HEK293 (cell line): Measurements from ENCODE around the gene ST7.
A peak's percentile ranks its signal among the peaks of the same experiment; 100 is the strongest.

Experiments
- CTCF ChIA-PET: fragments of 350-600 bp; formaldehyde crosslinking; extraction: SDS; loops from one replicate; lab custom pipeline; 2021; ENCODE audit warnings: antibody characterized with exemption; lab: Yijun Ruan, JAX
- POLR2A ChIA-PET: fragments of 300-600 bp; formaldehyde crosslinking; extraction: SDS; loops from one replicate; lab custom pipeline; 2020; ENCODE audit warnings: antibody characterized with exemption, inconsistent platforms; lab: Yijun Ruan, JAX
- H3K27ac ChIP-seq: fragments of 200-500 bp; sonication (Bioruptor generic); 2 replicates; pipeline ENCODE4 v1.5.1; 2014; ENCODE audit warnings: low read depth, low read length, control low read depth, inconsistent platforms; ENCODE audit errors: extremely low read depth
- H3K36me3 ChIP-seq, 2 experiments: fragments of 200-500 bp in 1 of 2; sonication (Bioruptor generic) in 1 of 2; 1 replicate in 1 of 2; 2 replicates in 1 of 2; pipeline ENCODE4 v1.5.1; 2014 to 2017; ENCODE audit warnings: inconsistent platforms in 2 of 2, low read length in 2 of 2; ENCODE audit not compliant: control insufficient read depth in 2 of 2, insufficient read depth in 1 of 2
- H3K4me1 ChIP-seq: fragments of 200-500 bp; sonication (Bioruptor generic); 2 replicates; pipeline ENCODE4 v1.5.1; 2014; ENCODE audit warnings: mild to moderate bottlenecking, low read length, inconsistent platforms; ENCODE audit not compliant: control insufficient read depth, insufficient read depth
- H3K4me3 ChIP-seq: 2 replicates; pipeline ENCODE4 v1.5.1; 2011; ENCODE audit warnings: low read depth, mild to moderate bottlenecking, control low read depth, low read length, moderate library complexity
- H3K9me3 ChIP-seq: fragments of 200-500 bp; sonication (Bioruptor generic); 2 replicates; pipeline ENCODE4 v1.5.1; 2014; ENCODE audit warnings: low read depth, low read length, inconsistent platforms; ENCODE audit not compliant: control insufficient read depth, insufficient read depth
- GLIS2 ChIP-seq: fragments of 450-650 bp; formaldehyde crosslinking; IDR thresholded peaks from 2 replicates; pipeline ENCODE4 v1.5.1; 2016; ENCODE audit warnings: missing biosample characterization, missing genetic modification characterization
- HOXA7 ChIP-seq: sonication (generic); formaldehyde crosslinking; IDR thresholded peaks from 2 replicates; pipeline ENCODE4 v1.8.1; 2022; ENCODE audit warnings: missing genetic modification reagents, borderline replicate concordance
- MEIS1 ChIP-seq: sonication (generic); formaldehyde crosslinking; IDR thresholded peaks from 2 replicates; pipeline ENCODE4 v1.8.1; 2022; ENCODE audit warnings: missing genetic modification reagents, mild to moderate bottlenecking, borderline replicate concordance
- MZF1 ChIP-seq: fragments of 450-650 bp; formaldehyde crosslinking; IDR thresholded peaks from 2 replicates; pipeline ENCODE4 v1.5.1; 2017; ENCODE audit warnings: missing biosample characterization, missing genetic modification characterization, borderline replicate concordance
- PRDM1 ChIP-seq: fragments of 450-650 bp; formaldehyde crosslinking; IDR thresholded peaks from 2 replicates; pipeline ENCODE4; 2016; ENCODE audit warnings: missing biosample characterization, missing genetic modification characterization
- SP7 ChIP-seq: fragments of 450-650 bp; formaldehyde crosslinking; IDR thresholded peaks from 2 replicates; pipeline ENCODE4 v1.5.1; 2016; ENCODE audit warnings: missing biosample characterization, missing genetic modification characterization
- ZBTB20 ChIP-seq: fragments of 450-650 bp; formaldehyde crosslinking; IDR thresholded peaks from 2 replicates; pipeline ENCODE4 v1.5.1; 2016; ENCODE audit warnings: missing biosample characterization, missing genetic modification characterization
- ZBTB44 ChIP-seq: fragments of 450-650 bp; IDR thresholded peaks from 2 replicates; pipeline ENCODE4 v1.5.1; 2018; ENCODE audit warnings: missing biosample characterization, mild to moderate bottlenecking, missing genetic modification characterization
- ZBTB48 ChIP-seq: fragments of 450-650 bp; formaldehyde crosslinking; IDR thresholded peaks from 2 replicates; pipeline ENCODE4 v1.5.1; 2016; ENCODE audit warnings: missing biosample characterization, missing genetic modification characterization
- ZNF16 ChIP-seq: fragments of 450-650 bp; formaldehyde crosslinking; IDR thresholded peaks from 2 replicates; pipeline ENCODE4 v1.5.1; 2016; ENCODE audit warnings: low read depth, missing biosample characterization, missing genetic modification characterization
- ZNF174 ChIP-seq: fragments of 450-650 bp; formaldehyde crosslinking; IDR thresholded peaks from 2 replicates; pipeline ENCODE4 v1.5.0; 2017; ENCODE audit warnings: missing biosample characterization, mild to moderate bottlenecking, missing genetic modification characterization
- ZNF280C ChIP-seq: fragments of 450-650 bp; formaldehyde crosslinking; IDR thresholded peaks from 2 replicates; pipeline ENCODE4 v1.5.1; 2016; ENCODE audit warnings: missing biosample characterization, missing genetic modification characterization
- ZNF302 ChIP-seq: fragments of 450-650 bp; formaldehyde crosslinking; IDR thresholded peaks from 2 replicates; pipeline ENCODE4 v1.5.1; 2016; ENCODE audit warnings: missing biosample characterization, missing genetic modification characterization, low read depth
- ZNF37A ChIP-seq: fragments of 450-650 bp; IDR thresholded peaks from 2 replicates; pipeline ENCODE4 v1.5.1; 2018; ENCODE audit warnings: missing biosample characterization, missing genetic modification characterization
- ZNF423 ChIP-seq: fragments of 450-650 bp; formaldehyde crosslinking; IDR thresholded peaks from 2 replicates; pipeline ENCODE4 v1.5.1; 2016; ENCODE audit warnings: missing biosample characterization, missing genetic modification characterization
- ZNF426 ChIP-seq: fragments of 450-650 bp; formaldehyde crosslinking; IDR thresholded peaks from 2 replicates; pipeline ENCODE4 v1.5.1; 2017; ENCODE audit warnings: missing biosample characterization, missing genetic modification characterization, mild to moderate bottlenecking, inconsistent platforms, moderate library complexity
- ZNF621 ChIP-seq: fragments of 450-650 bp; formaldehyde crosslinking; IDR thresholded peaks from 2 replicates; pipeline ENCODE4 v1.5.1; 2017; ENCODE audit warnings: missing biosample characterization, missing genetic modification characterization
- ZNF837 ChIP-seq: fragments of 450-650 bp; formaldehyde crosslinking; IDR thresholded peaks from 2 replicates; pipeline ENCODE4 v1.5.1; 2016; ENCODE audit warnings: missing biosample characterization, missing genetic modification characterization

ST7 gene

DNA sequence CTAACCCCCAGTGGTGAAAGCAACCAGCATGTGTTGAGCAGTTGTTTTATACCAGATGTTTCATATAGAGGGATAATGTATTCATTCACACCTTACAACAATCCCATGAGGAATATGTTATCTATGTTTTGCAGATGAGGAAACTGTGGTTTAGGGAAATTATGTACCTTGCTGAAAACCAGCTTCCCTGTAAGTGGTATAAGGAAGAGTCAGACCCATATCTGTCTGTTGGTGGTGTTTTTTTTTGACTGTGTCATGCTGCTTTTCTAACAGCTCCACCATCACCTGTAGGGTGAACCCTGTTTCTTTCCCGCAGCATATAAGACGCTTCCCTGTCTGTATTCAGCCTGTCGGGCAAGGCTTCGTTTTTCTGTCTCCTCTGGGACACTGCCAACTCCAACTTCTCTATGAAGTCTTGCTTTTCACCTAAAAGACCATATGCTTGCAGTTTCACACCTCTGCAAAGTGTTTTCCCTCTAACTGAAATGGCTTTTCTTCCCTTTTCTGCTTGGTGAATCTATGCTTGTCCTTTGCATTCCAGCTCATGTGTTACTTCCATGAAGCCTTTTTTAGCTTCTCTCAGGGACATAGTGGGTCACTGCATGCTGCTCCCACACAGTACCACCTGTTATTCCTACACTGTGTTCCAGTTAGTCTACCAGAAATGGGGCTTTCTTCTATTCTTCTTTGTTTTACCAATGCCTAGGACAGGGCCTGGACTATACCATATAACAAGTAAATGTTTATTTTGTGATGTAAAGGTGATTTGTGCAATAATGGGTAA, 92.8 kb downstream of the ST7 start:
- ChIA-PET CTCF (interaction anchor here (0.9 kb wide), 1 partner anchor 9 kb away, joined by 3 read pairs; no protein-coding TSS in a partner anchor), POLR2A (no interaction called here)
- H3K4me3 ChIP-seq = no peak overlapping the region
- no peak for TF ChIP-seq ZNF426
- no peak for TF ChIP-seq ZBTB20 (tag by site-specific recombination)
- no peak for TF ChIP-seq ZNF174 (tag by site-specific recombination)
- TF ChIP-seq ZBTB48 (tag by site-specific recombination) = no peak
- no peak for TF ChIP-seq ZNF37A
- TF ChIP-seq MEIS1 (CRISPR knock-in tag) = no peak
- TF ChIP-seq PRDM1 (tag by site-specific recombination) = no peak
- no peak for TF ChIP-seq HOXA7
- TF ChIP-seq ZNF837 (tag by site-specific recombination) = no peak
- no peak for TF ChIP-seq MZF1 (tag by site-specific recombination)
- no peak for TF ChIP-seq ZNF302 (tag by site-specific recombination)
- TF ChIP-seq ZNF280C = no peak
- TF ChIP-seq ZNF621 (tag by site-specific recombination) = no peak
- TF ChIP-seq ZNF16 (tag by site-specific recombination) = no peak
- TF ChIP-seq, all 188 proteins: peak for 0
- Histone ChIP-seq H3K27ac (no peak overlapping the region), H3K4me1 (peaks cover 6% of the 10 kb centered on the region; the same call in 1 of the 2 replicates), H3K9me3 (no peaks in the 10 kb centered on the region), H3K36me3 (no peaks in the 10 kb centered on the region)

DNA sequence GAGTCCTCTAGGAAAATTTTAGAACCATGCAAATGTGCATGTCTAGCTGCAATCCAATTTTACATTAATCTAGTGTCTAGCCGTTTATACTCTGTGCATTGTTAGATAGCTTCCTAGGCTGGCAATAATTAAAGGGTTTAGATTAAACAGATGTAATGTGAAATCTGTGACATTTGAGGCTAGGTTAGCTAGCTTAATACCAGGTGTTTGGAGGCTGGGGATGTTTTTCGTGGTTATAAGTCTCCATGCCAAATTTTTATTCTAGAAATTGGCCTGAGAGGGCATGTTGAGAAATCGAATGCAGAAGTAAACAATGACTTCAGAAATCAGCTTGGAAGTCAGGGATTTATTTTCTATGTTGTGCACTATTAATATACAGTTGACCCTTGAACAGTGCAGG, 94.2 kb downstream of the ST7 start:
- POLR2A ChIA-PET = no interaction called here

More for the DNA sequence above, 94.2 kb downstream of the ST7 start:
- TF ChIP-seq SP7 (tag by site-specific recombination) (peak; percentile 71), ZNF423 (tag by site-specific recombination) (no peak), ZBTB44 (tag by site-specific recombination) (0 out of 2 replicates have a peak, but pooled peaks have one; percentile 22), ZNF280C (no peak), GLIS2 (no peak)
- TF ChIP-seq, all 188 proteins: peak for 2
- peaks cover 6% of the 10 kb centered on the region; the same call in 1 of the 2 replicates for H3K4me1 ChIP-seq
- H3K4me3 ChIP-seq = no peak overlapping the region
- no peaks in the 10 kb centered on the region for H3K9me3 ChIP-seq
- CTCF ChIA-PET = no interaction called here
- no peaks in the 10 kb centered on the region for H3K36me3 ChIP-seq
- H3K27ac ChIP-seq = no peak overlapping the region
